Naive thymus-derived CD8-positive, alpha-beta T cell (primary cell): Measurements from ENCODE around the gene SH3BGRL2. TPM values are rescaled to one million over a fixed set of nuclear protein-coding genes. Genes with fewer than 3 reads are reported as not detected.

Experiments used
- ATAC-seq, 2 donors: fragments of 150-1000 bp; cut with Tn5 transposase in 1 of 2; sonication (Bioruptor Pico), chemical (Tn5 transposase) in 1 of 2; 1 replicate in 1 of 2; 2 replicates in 1 of 2; pipeline ENCODE4 v1.10.0; 2021; ENCODE audit warnings: mild to moderate bottlenecking in 2 of 2, moderate library complexity in 2 of 2
- POLR2A ChIA-PET: fragments of 350-600 bp; sonication (Branson Sonifier 250); formaldehyde crosslinking; loops from one replicate; lab custom pipeline; 2021; ENCODE audit warnings: antibody characterized with exemption; lab: Charles Lee
- DNase-seq, 10 donors: peaks; one replicate each; pipeline versions ENCODE4 v3.0.0 to v3.0.0-alpha.2; 2020 to 2022
- H3K27ac Mint-ChIP-seq, 10 donors: one replicate each; pipeline ENCODE4 v1.8.0; 2020 to 2022; ENCODE audit warnings: mild to moderate bottlenecking in 10 of 10, mixed read lengths in 10 of 10, moderate library complexity in 4 of 10, inconsistent platforms in 1 of 10
- H3K27me3 Mint-ChIP-seq, 5 donors: one replicate each; pipeline ENCODE4 v1.8.0; 2021 to 2022; ENCODE audit warnings: mixed read lengths in 5 of 5
- H3K36me3 Mint-ChIP-seq, 3 donors: one replicate each; pipeline ENCODE4 v1.8.0; 2020 to 2022; ENCODE audit warnings: mixed read lengths in 3 of 3, mild to moderate bottlenecking in 2 of 3, inconsistent platforms in 1 of 3
- H3K4me1 Mint-ChIP-seq, 4 donors: one replicate each; pipeline ENCODE4 v1.8.0; 2021 to 2022; ENCODE audit warnings: mixed read lengths in 4 of 4
- H3K4me3 Mint-ChIP-seq, 10 donors: one replicate each; pipeline ENCODE4 v1.8.0; 2020 to 2022; ENCODE audit warnings: mild to moderate bottlenecking in 10 of 10, mixed read lengths in 10 of 10, moderate library complexity in 6 of 10, inconsistent platforms in 1 of 10
- H3K9me3 Mint-ChIP-seq, 9 donors: one replicate each; pipeline ENCODE4 v1.8.0; 2020 to 2022; ENCODE audit warnings: mixed read lengths in 9 of 9, mild to moderate bottlenecking in 3 of 9, inconsistent platforms in 1 of 9, moderate library complexity in 1 of 9
- polyA plus RNA-seq, 3 donors: library from polyadenylated mRNA; unstranded; fragments of 300-500 nt; fragmentation: Illumina TruSeq; gene quantifications; one replicate each; pipeline ENCODE4 v1.2.3, GENCODE V29; 2021
- total RNA-seq, 8 experiments: library from RNA in 2 of 8; stranded (reverse) in 2 of 8; gene quantifications; one replicate each; pipeline ENCODE4 v1.2.3 and lab custom pipeline; 2021 to 2026

Gene SH3BGRL2
- total and polyA plus RNA-seq, 5 experiments from 2014 or later: 1.3 to 23.4 (median 3.7) TPM

GRCh38 chr6:79684876-79685275 is 53.7 kb downstream of the SH3BGRL2 start:
- Mint-ChIP-seq H3K4me3 (no peak overlapping the region), H3K4me1 (peaks cover 4 to 28% (median 20%) of the 10 kb centered on the region in 4 donors), H3K27me3 (no peaks in the 10 kb centered on the region), H3K27ac (peak overlapping the region in 3 of 10 donors; percentile 2 to 52 (median 49)), H3K9me3 (peaks cover 0 to 3% (median 0%) of the 10 kb centered on the region in 9 donors), H3K36me3 (peaks cover 0 to 12% (median 0%) of the 10 kb centered on the region in 3 donors)
- POLR2A ChIA-PET: no interaction called here
- DNase-seq: no peak
- no peak for ATAC-seq

- Mint-ChIP-seq H3K4me3 (peak overlapping the region in 7 of 10 donors; percentile 19 to 62 (median 57)), H3K4me1 (peaks cover 4 to 30% (median 19%) of the 10 kb centered on the region in 4 donors), H3K27me3 (no peaks in the 10 kb centered on the region), H3K27ac (peak overlapping the region in 7 of 10 donors; percentile 31 to 86 (median 79)), H3K36me3 (peaks cover 0 to 13% (median 6%) of the 10 kb centered on the region in 3 donors), H3K9me3 (peaks cover 0 to 3% (median 0%) of the 10 kb centered on the region in 9 donors)
- DNase-seq (no peak), ATAC-seq (peak in 1 of 2 donors; percentile 16)
- POLR2A ChIA-PET: no interaction called here
Observed at GRCh38 chr6:79686707-79687309, 55.7 kb downstream of the SH3BGRL2 start.

GRCh38 chr6:79687759-79688158 is 56.6 kb downstream of the SH3BGRL2 start:
- peak overlapping the region in 5 of 10 donors; percentile 22 to 56 (median 36) for H3K4me3 Mint-ChIP-seq
- peak overlapping the region in 7 of 10 donors; percentile 19 to 80 (median 66) for H3K27ac Mint-ChIP-seq

GRCh38 chr6:79694156-79694555 is 63.0 kb downstream of the SH3BGRL2 start:
- ATAC-seq: no peak
- Mint-ChIP-seq H3K4me3 (no peak overlapping the region), H3K27me3 (peaks cover 0 to 1% (median 0%) of the 10 kb centered on the region in 5 donors), H3K4me1 (peaks cover 0 to 28% (median 6%) of the 10 kb centered on the region in 4 donors), H3K27ac (no peak overlapping the region), H3K36me3 (peaks cover 7 to 11% (median 10%) of the 10 kb centered on the region in 3 donors), H3K9me3 (peaks cover 0 to 2% (median 0%) of the 10 kb centered on the region in 9 donors)
- DNase-seq: no peak
- POLR2A ChIA-PET: no interaction called here

More at GRCh38 chr6:79687759-79688158, 56.6 kb downstream of the SH3BGRL2 start:
- POLR2A ChIA-PET: interaction anchor here (0.7 kb wide), 1 partner anchor 23 kb away, joined by 3 read pairs; no protein-coding TSS in a partner anchor
- no peaks in the 10 kb centered on the region for H3K27me3 Mint-ChIP-seq
- peaks cover 0 to 3% (median 0%) of the 10 kb centered on the region in 9 donors for H3K9me3 Mint-ChIP-seq
- peaks cover 4 to 30% (median 19%) of the 10 kb centered on the region in 4 donors for H3K4me1 Mint-ChIP-seq
- H3K36me3 Mint-ChIP-seq: peaks cover 0 to 12% (median 8%) of the 10 kb centered on the region in 3 donors
- ATAC-seq: no peak
- DNase-seq: no peak

- POLR2A ChIA-PET: no interaction called here
- H3K4me1 Mint-ChIP-seq: peaks cover 0 to 31% (median 10%) of the 10 kb centered on the region in 4 donors
- H3K9me3 Mint-ChIP-seq: peaks cover 0 to 2% (median 0%) of the 10 kb centered on the region in 9 donors
- H3K4me3 Mint-ChIP-seq: no peak overlapping the region
- H3K27me3 Mint-ChIP-seq: peaks cover 0 to 1% (median 0%) of the 10 kb centered on the region in 5 donors
- no peak for DNase-seq
- H3K27ac Mint-ChIP-seq: peak overlapping the region in 3 of 10 donors; percentile 3 to 77 (median 6)
- peaks cover 7 to 15% (median 10%) of the 10 kb centered on the region in 3 donors for H3K36me3 Mint-ChIP-seq
- ATAC-seq: no peak
Observed at GRCh38 chr6:79694623-79695343, 63.7 kb downstream of the SH3BGRL2 start.

GRCh38 chr6:79697430-79697829 is 66.3 kb downstream of the SH3BGRL2 start:
- DNase-seq (no peak), ATAC-seq (peak; percentile 50 to 71)
- H3K4me3 Mint-ChIP-seq: peak overlapping the region in 3 of 10 donors; percentile 19 to 36 (median 33)
- H3K36me3 Mint-ChIP-seq: peaks cover 6 to 10% (median 7%) of the 10 kb centered on the region in 3 donors
- peak overlapping the region in 5 of 10 donors; percentile 6 to 78 (median 37) for H3K27ac Mint-ChIP-seq
- peaks cover 0 to 1% (median 0%) of the 10 kb centered on the region in 5 donors for H3K27me3 Mint-ChIP-seq
- peaks cover 4 to 47% (median 13%) of the 10 kb centered on the region in 4 donors for H3K4me1 Mint-ChIP-seq
- peaks cover 0 to 2% (median 0%) of the 10 kb centered on the region in 9 donors for H3K9me3 Mint-ChIP-seq
- POLR2A ChIA-PET: no interaction called here

- Mint-ChIP-seq H3K27me3 (no peaks in the 10 kb centered on the region), H3K4me3 (no peak overlapping the region), H3K27ac (peak overlapping the region in 4 of 10 donors; percentile 4 to 72 (median 46)), H3K4me1 (peaks cover 11 to 58% (median 22%) of the 10 kb centered on the region in 4 donors), H3K36me3 (peaks cover 3 to 6% (median 4%) of the 10 kb centered on the region in 3 donors), H3K9me3 (no peaks in the 10 kb centered on the region)
- ATAC-seq (no peak), DNase-seq (peak in 1 of 10 donors; percentile 29)
- POLR2A ChIA-PET: no interaction called here
Observed at GRCh38 chr6:79699606-79700005, 68.5 kb downstream of the SH3BGRL2 start.

- no peaks in the 10 kb centered on the region for H3K27me3 Mint-ChIP-seq
- POLR2A ChIA-PET: interaction anchor here (1.5 kb wide), 1 partner anchor 30 kb away, joined by 6 read pairs; no protein-coding TSS in a partner anchor
- H3K9me3 Mint-ChIP-seq: peaks cover 0 to 1% (median 0%) of the 10 kb centered on the region in 9 donors
- H3K27ac Mint-ChIP-seq: peak overlapping the region; percentile 15 to 94 (median 86)
- peaks cover 14 to 49% (median 22%) of the 10 kb centered on the region in 4 donors for H3K4me1 Mint-ChIP-seq
- H3K4me3 Mint-ChIP-seq: peak overlapping the region; percentile 20 to 78 (median 62)
- peaks cover 0 to 6% (median 0%) of the 10 kb centered on the region in 3 donors for H3K36me3 Mint-ChIP-seq
- ATAC-seq (peak; percentile 92 to 93), DNase-seq (peak in 8 of 10 donors; percentile 20 to 80 (median 61))
Observed at GRCh38 chr6:79702691-79703090, 71.6 kb downstream of the SH3BGRL2 start.

GRCh38 chr6:79704200-79704599 is 73.1 kb downstream of the SH3BGRL2 start:
- H3K27ac Mint-ChIP-seq: no peak overlapping the region
- POLR2A ChIA-PET: no interaction called here
- H3K4me3 Mint-ChIP-seq: no peak overlapping the region
- H3K9me3 Mint-ChIP-seq: peaks cover 0 to 1% (median 0%) of the 10 kb centered on the region in 9 donors
- peaks cover 0 to 6% (median 0%) of the 10 kb centered on the region in 3 donors for H3K36me3 Mint-ChIP-seq
- H3K27me3 Mint-ChIP-seq: no peaks in the 10 kb centered on the region
- H3K4me1 Mint-ChIP-seq: peaks cover 14 to 42% (median 20%) of the 10 kb centered on the region in 4 donors
- DNase-seq: no peak
- no peak for ATAC-seq

- ATAC-seq: no peak
- POLR2A ChIA-PET: no interaction called here
- no peaks in the 10 kb centered on the region for H3K27me3 Mint-ChIP-seq
- no peak for DNase-seq
- H3K9me3 Mint-ChIP-seq: peaks cover 0 to 1% (median 0%) of the 10 kb centered on the region in 9 donors
- no peaks in the 10 kb centered on the region for H3K36me3 Mint-ChIP-seq
- H3K4me1 Mint-ChIP-seq: peaks cover 14 to 46% (median 25%) of the 10 kb centered on the region in 4 donors
- H3K4me3 Mint-ChIP-seq: no peak overlapping the region
- H3K27ac Mint-ChIP-seq: no peak overlapping the region
Observed at GRCh38 chr6:79705456-79705995, 74.4 kb downstream of the SH3BGRL2 start.

- ATAC-seq (no peak), DNase-seq (no peak)
- H3K4me3 Mint-ChIP-seq: no peak overlapping the region
- H3K27me3 Mint-ChIP-seq: no peaks in the 10 kb centered on the region
- H3K27ac Mint-ChIP-seq: no peak overlapping the region
- no peaks in the 10 kb centered on the region for H3K36me3 Mint-ChIP-seq
- H3K4me1 Mint-ChIP-seq: peaks cover 14 to 47% (median 28%) of the 10 kb centered on the region in 4 donors
- H3K9me3 Mint-ChIP-seq: peaks cover 0 to 1% (median 0%) of the 10 kb centered on the region in 9 donors
- POLR2A ChIA-PET: interaction anchor here (0.9 kb wide), 1 partner anchor 30 kb away, joined by 4 read pairs; no protein-coding TSS in a partner anchor
Observed at GRCh38 chr6:79706527-79706926, 75.4 kb downstream of the SH3BGRL2 start.

- Mint-ChIP-seq H3K27me3 (no peaks in the 10 kb centered on the region), H3K36me3 (no peaks in the 10 kb centered on the region), H3K4me1 (peaks cover 9 to 42% (median 28%) of the 10 kb centered on the region in 4 donors), H3K4me3 (no peak overlapping the region), H3K27ac (peak overlapping the region in 1 of 10 donors; percentile 70), H3K9me3 (peaks cover 0 to 1% (median 0%) of the 10 kb centered on the region in 9 donors)
- ATAC-seq (no peak), DNase-seq (no peak)
- POLR2A ChIA-PET: no interaction called here
Observed at GRCh38 chr6:79707621-79708020, 76.5 kb downstream of the SH3BGRL2 start.
